ENCODE data around the gene DGCR6.
"Not testable (repeated sequence)": the region's sequence is repeated elsewhere in the genome, so short reads cannot be mapped to it uniquely, and the experiment has no call there.

Gene DGCR6

GRCh38 chr22:18905540-18906409 lies at the start of gene DGCR6:
Gene DGCR6, plus strand, starts transcription at chr22:18906320. Its CDS starts 55 bp downstream, at chr22:18906375.
- no peak within 1 kb of the TSS for H3K4me3 ChIP-seq (ENCODE audit: control insufficient read depth, low read depth, low read length)
- TF ChIP-seq CTCF (IDR thresholded peaks at IDR 0.05; ENCODE audit: control insufficient read depth, insufficient read depth, low read depth, low read length, missing control alignments): no peak
- no peak for DNase-seq (ENCODE audit: low read depth)

DNA sequence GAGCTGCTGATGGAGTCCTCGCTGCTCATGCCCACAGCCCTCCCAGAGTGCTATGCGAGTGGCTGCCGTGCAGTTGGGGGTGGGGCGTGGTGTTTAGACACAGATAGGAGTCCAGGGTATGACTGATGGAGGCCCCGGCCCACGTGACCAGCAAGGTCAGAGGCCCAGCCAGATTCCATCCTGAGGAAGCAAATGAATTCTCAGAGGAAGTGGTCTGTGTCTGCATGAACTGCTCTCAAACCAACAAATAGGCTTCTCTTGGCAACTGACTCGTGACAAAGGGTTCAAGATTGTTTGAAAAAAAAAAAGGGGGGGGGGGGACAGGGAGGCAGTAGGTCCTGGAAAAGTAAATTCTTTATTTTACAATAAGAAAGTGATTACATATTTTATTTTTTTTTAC lies 46.8 kb upstream of the DGCR6 start:
- H3K4me3 ChIP-seq (ENCODE audit: control insufficient read depth, low read depth, low read length); DNase-seq (ENCODE audit: low read depth): not testable (repeated sequence)

- DNase-seq (ENCODE audit: low read depth): not testable (repeated sequence)
Measured at GRCh38 chr22:18881260-18881659, 24.9 kb upstream of the DGCR6 start.

DNA sequence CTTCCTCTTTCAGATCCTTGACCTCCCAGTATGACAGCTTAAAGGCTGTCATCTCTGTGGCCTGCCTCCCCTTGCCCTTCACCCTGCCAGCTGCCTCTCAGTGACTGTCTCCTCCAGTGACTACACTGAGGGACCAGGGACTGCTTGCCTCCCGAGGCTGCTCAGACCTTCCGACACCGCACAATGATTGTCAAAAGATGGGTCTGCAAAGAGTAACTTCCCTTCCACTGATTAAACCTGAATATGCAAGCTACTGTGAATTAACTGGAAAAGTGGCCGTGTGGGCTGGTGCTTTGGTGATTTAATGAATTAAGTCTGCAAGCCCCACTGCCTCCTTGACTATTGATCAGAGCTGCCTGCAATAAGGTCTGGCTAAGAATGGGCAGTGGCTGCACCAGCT lies 21.7 kb upstream of the DGCR6 start:
- not testable (repeated sequence) for DNase-seq (ENCODE audit: low read depth)

More at GRCh38 chr22:18881260-18881659, 24.9 kb upstream of the DGCR6 start:
- not testable (repeated sequence) for H3K4me3 ChIP-seq (ENCODE audit: control insufficient read depth, low read depth, low read length)

GRCh38 chr22:18888115-18888514 lies 18.0 kb upstream of the DGCR6 start:
- no peak for DNase-seq (ENCODE audit: low read depth)
- no peak overlapping the region for H3K4me3 ChIP-seq (ENCODE audit: control insufficient read depth, low read depth, low read length)
- no peak for TF ChIP-seq CTCF (IDR thresholded peaks at IDR 0.05; ENCODE audit: control insufficient read depth, insufficient read depth, low read depth, low read length, missing control alignments)

More for the DNA sequence above, 21.7 kb upstream of the DGCR6 start:
- not testable (repeated sequence) for H3K4me3 ChIP-seq (ENCODE audit: control insufficient read depth, low read depth, low read length)

DNA sequence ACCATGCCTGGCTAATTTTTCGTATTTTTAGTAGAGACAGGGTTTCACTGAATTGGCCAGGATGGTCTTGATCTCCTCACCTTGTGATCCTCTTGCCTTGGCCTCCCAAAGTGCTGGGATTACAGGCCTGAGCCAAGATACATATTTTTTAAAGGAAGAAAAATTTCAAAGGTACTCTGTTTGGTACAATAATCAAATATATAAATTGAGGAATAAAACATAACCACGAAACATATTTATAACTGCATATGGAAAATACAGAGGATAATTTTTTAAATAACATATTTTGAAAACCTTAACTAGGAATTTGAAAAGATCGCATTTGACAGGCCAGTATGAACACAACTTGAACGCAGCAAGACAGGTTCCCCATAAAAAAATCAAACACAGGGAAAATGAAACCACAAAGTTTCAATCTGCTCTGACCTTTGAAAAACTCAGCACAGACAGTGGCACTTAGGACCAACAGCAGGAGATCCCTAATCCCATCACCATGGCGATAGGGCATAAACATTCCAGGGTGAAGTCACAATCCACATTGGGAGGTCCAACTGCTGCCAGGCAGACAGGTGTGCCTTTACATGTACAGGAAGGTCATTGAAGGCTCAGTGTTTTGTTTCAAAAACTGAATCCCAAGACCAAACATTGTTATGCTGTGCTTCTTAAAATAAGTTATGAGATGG lies 15.5 kb upstream of the DGCR6 start:
- not testable (repeated sequence) for H3K4me3 ChIP-seq (ENCODE audit: control insufficient read depth, low read depth, low read length); DNase-seq (ENCODE audit: low read depth)

GRCh38 chr22:18893775-18894174 lies 12.3 kb upstream of the DGCR6 start:
- H3K4me3 ChIP-seq (ENCODE audit: control insufficient read depth, low read depth, low read length); DNase-seq (ENCODE audit: low read depth): not testable (repeated sequence)

GRCh38 chr22:18896037-18896657 lies 10.0 kb upstream of the DGCR6 start:
- DNase-seq (ENCODE audit: low read depth); H3K4me3 ChIP-seq (ENCODE audit: control insufficient read depth, low read depth, low read length): not testable (repeated sequence)

DNA sequence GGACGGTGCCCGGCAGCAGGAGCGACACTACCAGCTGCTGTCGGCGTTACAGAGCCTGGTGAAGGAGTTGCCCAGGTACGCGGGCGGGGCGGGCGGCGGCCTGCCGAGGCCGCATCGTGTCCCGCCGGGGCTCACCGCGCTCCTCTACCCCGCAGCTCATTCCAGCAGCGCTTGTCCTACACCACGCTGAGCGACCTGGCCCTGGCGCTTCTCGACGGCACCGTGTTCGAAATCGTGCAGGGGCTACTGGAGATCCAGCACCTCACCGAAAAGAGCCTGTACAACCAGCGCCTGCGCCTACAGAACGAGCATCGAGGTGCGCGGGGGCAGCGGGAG lies 258 bp downstream of the DGCR6 start:
- not testable (repeated sequence) for DNase-seq (ENCODE audit: low read depth); H3K4me3 ChIP-seq (ENCODE audit: control insufficient read depth, low read depth, low read length)

DNA sequence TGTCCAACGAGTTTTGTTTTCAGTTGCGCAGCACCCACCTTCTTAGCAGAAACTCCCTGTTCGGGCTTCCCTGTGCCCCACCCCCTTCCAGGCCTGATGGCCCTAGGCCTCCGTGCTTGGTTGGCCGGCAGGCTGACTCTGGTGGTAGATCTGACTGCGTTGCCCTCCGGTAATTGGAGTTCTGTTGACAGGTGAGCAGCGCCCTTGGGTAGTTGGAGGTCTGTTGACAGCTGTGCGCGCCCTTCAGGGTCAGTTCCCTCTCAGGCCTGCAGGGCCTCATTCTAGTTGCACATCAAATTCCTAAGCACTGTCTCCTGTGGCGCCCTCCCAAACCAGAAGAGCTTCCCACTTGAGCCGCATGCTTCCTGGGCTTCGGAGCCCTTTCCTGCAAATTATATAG lies 776 bp downstream of the DGCR6 start:
- TF ChIP-seq CTCF (IDR thresholded peaks at IDR 0.05; ENCODE audit: control insufficient read depth, insufficient read depth, low read depth, low read length, missing control alignments): no peak
- no peak for DNase-seq (ENCODE audit: low read depth)
- H3K4me3 ChIP-seq (ENCODE audit: control insufficient read depth, low read depth, low read length): no peak overlapping the region

Measured in AG09309 (cell line).